ENCODE results near the gene WNT7B. TPM values are rescaled to one million over a fixed set of nuclear protein-coding genes. Genes with fewer than 3 reads are reported as not detected.

Gene WNT7B
- total RNA-seq, 1 donor from 2014 or later, result not detected

DNA sequence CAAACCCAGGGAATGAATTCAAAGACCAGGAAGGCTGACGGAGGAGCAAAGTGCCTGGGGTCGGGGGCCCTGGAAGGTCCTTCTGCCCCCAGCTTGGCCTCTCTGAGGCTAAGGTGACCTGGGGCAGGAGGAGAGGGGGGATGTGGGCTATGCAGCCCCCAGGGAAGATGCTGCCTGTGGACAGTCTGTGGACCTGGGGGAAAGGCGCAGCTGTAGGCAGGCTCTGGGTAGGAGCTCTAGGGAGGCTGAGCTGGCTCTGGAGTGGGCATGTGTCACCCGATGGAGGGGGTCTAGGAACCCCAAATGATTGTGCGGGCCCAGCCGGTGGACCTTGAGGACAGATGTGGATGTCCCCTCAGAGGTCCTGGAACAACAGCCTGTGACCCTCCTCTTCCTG lies 42.8 kb downstream of the WNT7B start:
- no peaks in the 10 kb centered on the region for H3K27me3 ChIP-seq
- intact Hi-C loops (cut with DNase I), result no loop called here
- H3K4me3 ChIP-seq, result no peak overlapping the region
- H3K27ac ChIP-seq, result no peak overlapping the region
- peaks cover 3 to 4% of the 10 kb centered on the region in 2 donors for H3K4me1 ChIP-seq
- TF ChIP-seq, protein P1, sequence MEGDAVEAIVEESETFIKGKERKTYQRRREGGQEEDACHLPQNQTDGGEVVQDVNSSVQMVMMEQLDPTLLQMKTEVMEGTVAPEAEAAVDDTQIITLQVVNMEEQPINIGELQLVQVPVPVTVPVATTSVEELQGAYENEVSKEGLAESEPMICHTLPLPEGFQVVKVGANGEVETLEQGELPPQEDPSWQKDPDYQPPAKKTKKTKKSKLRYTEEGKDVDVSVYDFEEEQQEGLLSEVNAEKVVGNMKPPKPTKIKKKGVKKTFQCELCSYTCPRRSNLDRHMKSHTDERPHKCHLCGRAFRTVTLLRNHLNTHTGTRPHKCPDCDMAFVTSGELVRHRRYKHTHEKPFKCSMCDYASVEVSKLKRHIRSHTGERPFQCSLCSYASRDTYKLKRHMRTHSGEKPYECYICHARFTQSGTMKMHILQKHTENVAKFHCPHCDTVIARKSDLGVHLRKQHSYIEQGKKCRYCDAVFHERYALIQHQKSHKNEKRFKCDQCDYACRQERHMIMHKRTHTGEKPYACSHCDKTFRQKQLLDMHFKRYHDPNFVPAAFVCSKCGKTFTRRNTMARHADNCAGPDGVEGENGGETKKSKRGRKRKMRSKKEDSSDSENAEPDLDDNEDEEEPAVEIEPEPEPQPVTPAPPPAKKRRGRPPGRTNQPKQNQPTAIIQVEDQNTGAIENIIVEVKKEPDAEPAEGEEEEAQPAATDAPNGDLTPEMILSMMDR (IDR thresholded peaks at IDR 0.05), result no peak
- no peak for DNase-seq (ENCODE audit: low spot score in 2 of 2)
- H3K9me3 ChIP-seq, result no peaks in the 10 kb centered on the region
- H3K36me3 ChIP-seq, result no peaks in the 10 kb centered on the region

DNA sequence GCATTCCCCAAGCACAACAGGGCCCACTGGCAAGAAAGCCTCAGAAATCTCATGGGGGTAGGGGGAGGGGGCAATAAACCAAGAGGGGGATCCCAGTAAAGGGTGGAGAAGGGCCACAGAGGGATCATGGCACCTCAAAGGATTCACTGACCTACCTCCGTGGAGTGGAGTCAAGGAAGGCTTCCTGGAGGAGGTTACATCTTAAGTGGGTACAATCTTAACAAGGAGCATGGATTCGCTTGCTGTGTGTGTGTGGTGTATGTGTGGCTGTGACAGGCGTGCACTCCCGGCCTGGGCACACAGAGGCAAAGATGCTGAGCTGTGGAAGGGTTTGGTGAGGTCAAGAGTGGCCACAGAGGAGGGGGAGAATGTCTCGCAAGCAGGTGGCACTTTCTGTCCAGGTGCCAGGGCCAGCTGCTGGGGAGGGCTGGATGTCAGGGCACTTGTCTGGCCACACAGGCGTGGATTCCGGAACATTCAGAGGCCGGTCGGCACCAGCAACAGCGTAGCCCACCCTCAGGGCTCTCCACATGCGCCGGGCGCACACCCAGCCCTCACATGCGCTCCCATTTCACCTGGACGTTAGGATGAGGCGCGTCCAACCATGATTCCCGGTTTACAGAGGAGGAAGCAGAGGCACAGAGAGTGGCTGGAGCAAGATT lies 43.3 kb downstream of the WNT7B start:
- no peaks in the 10 kb centered on the region for H3K9me3 ChIP-seq
- peaks cover 3 to 4% of the 10 kb centered on the region in 2 donors for H3K4me1 ChIP-seq
- H3K4me3 ChIP-seq, result no peak overlapping the region
- H3K36me3 ChIP-seq, result no peaks in the 10 kb centered on the region
- DNase-seq (ENCODE audit: low spot score in 2 of 2), result no peak
- TF ChIP-seq, protein P1 (IDR thresholded peaks at IDR 0.05), result no peak
- intact Hi-C loops (cut with DNase I), result no loop called here
- H3K27ac ChIP-seq, result no peak overlapping the region
- H3K27me3 ChIP-seq, result no peaks in the 10 kb centered on the region

DNA sequence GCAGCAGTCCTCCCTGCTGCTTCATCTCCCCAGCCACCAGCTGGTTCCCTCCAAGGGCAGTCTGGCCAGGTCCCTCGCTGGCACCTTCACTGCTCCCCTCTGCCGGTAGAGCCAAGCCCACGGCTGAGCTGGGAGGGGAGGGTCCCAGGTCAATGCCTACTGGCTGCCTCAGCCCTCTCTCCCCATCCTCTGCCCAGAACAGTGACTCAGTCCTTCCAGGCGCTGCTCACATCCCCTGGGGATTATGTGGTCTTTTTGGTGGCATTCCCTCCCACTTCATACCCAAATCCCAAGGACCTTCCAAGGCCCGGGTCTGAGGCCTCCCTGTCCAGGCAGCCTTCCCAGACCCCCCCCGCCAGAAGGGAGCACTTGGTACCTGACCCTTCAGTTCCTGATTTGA lies 44.9 kb downstream of the WNT7B start:
- DNase-seq (ENCODE audit: low spot score in 2 of 2), result no peak
- H3K4me3 ChIP-seq, result no peak overlapping the region
- H3K27ac ChIP-seq, result no peak overlapping the region
- H3K36me3 ChIP-seq, result no peaks in the 10 kb centered on the region
- peaks cover 3 to 4% of the 10 kb centered on the region in 2 donors for H3K4me1 ChIP-seq
- intact Hi-C loops (cut with DNase I), result no loop called here
- H3K27me3 ChIP-seq, result no peaks in the 10 kb centered on the region
- TF ChIP-seq, protein P1 (IDR thresholded peaks at IDR 0.05), result no peak
- H3K9me3 ChIP-seq, result no peaks in the 10 kb centered on the region

DNA sequence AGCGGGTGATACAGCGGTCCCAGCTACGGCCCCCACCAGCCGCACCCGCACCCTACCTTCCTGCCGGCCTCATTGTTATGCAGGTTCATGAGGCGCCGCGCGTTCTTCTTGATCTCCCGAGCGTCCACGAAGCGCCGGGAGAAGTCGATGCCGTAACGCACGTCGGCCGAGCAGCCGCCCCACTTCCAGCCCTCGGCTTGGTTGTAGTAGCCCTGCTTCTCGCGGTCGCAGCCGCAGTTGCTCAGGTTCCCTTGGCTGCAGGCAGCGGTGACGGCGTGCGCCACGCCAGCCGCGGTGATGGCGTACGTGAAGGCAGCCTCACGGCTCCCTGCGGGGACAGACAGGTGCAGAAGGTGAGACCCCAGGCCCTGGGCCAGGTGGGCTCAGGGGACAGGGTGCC lies 45.9 kb downstream of the WNT7B start:
- Histone ChIP-seq H3K27ac (no peak overlapping the region), H3K4me1 (peaks cover 3 to 4% of the 10 kb centered on the region in 2 donors), H3K4me3 (no peak overlapping the region), H3K9me3 (no peaks in the 10 kb centered on the region), H3K36me3 (no peaks in the 10 kb centered on the region), H3K27me3 (no peaks in the 10 kb centered on the region)
- intact Hi-C loops (cut with DNase I), result no loop called here
- DNase-seq (ENCODE audit: low spot score in 2 of 2), result no peak
- TF ChIP-seq, protein P1 (IDR thresholded peaks at IDR 0.05), result no peak

DNA sequence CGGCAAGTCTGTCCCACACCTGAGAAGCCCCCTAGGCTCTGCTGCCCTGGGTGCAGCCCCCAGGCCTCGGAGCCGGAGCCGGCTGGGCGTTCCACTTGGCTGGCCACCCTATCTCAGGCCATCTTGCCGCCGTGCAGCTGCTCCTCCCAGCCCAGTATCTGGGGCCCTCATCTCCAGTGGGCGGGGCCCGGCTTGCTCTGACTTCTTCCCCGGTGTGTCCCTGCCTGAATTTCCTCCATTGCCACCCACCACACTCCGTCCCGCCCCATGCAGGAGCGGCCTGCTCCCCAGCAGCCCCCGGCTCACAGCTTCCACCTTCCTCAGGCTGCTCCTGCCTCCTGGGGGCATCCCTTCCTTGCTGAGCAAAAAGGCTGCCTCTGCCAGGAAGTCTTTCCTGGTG lies 46.6 kb downstream of the WNT7B start:
- no peak overlapping the region for H3K4me3 ChIP-seq
- no peak overlapping the region for H3K27ac ChIP-seq
- no peaks in the 10 kb centered on the region for H3K36me3 ChIP-seq
- no peak for DNase-seq (ENCODE audit: low spot score in 2 of 2)
- peaks cover 3% of the 10 kb centered on the region in 2 donors for H3K4me1 ChIP-seq
- intact Hi-C loops (cut with DNase I), result no loop called here
- H3K9me3 ChIP-seq, result no peaks in the 10 kb centered on the region
- TF ChIP-seq, protein P1 (IDR thresholded peaks at IDR 0.05), result no peak
- H3K27me3 ChIP-seq, result no peaks in the 10 kb centered on the region

DNA sequence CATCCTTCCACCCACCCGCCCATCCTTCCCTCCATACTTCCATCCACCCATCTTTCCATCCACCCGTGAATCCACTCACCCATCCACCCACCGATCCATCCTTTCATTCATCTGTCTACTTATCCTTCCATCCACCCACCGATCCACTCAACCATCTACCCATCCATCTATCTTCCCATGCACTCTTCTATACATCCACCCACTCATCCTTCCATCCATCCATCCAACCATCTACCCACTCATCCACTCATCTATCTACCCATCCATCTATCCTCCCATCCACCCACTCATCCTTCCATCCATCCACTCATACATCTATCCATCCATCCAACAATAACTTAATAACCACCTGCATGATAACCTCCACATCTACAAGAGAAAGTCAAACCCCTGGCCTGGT lies 47.3 kb downstream of the WNT7B start:
- DNase-seq (ENCODE audit: low spot score in 2 of 2), result no peak
- Histone ChIP-seq H3K9me3 (no peaks in the 10 kb centered on the region), H3K27me3 (no peaks in the 10 kb centered on the region), H3K4me3 (no peak overlapping the region), H3K36me3 (no peaks in the 10 kb centered on the region), H3K27ac (no peak overlapping the region), H3K4me1 (no peaks in the 10 kb centered on the region)
- intact Hi-C loops (cut with DNase I), result no loop called here
- TF ChIP-seq, protein P1 (IDR thresholded peaks at IDR 0.05), result no peak
